Activated naive CD8-positive, alpha-beta T cell (primary cell): ENCODE data around the gene TSC22D3.
"Not testable (repeated sequence)": the region's sequence is repeated elsewhere in the genome, so short reads cannot be mapped to it uniquely, and the experiment has no call there.

Experiments used
- H3K27ac Mint-ChIP-seq: one replicate; pipeline ENCODE4 v1.8.0; 2021; ENCODE audit warnings: mixed read lengths
- H3K27me3 Mint-ChIP-seq: one replicate; pipeline ENCODE4 v1.8.0; 2021; ENCODE audit warnings: mixed read lengths
- H3K36me3 Mint-ChIP-seq: one replicate; pipeline ENCODE4 v1.8.0; 2021; ENCODE audit warnings: mixed read lengths
- H3K4me1 Mint-ChIP-seq: one replicate; pipeline ENCODE4 v1.8.0; 2021; ENCODE audit warnings: low read depth, mixed read lengths
- H3K4me3 Mint-ChIP-seq: one replicate; pipeline ENCODE4 v1.8.0; 2021; ENCODE audit warnings: mild to moderate bottlenecking, mixed read lengths
- H3K9me3 Mint-ChIP-seq: one replicate; pipeline ENCODE4 v1.8.0; 2021; ENCODE audit warnings: low read depth, mixed read lengths

TSC22D3 gene

DNA sequence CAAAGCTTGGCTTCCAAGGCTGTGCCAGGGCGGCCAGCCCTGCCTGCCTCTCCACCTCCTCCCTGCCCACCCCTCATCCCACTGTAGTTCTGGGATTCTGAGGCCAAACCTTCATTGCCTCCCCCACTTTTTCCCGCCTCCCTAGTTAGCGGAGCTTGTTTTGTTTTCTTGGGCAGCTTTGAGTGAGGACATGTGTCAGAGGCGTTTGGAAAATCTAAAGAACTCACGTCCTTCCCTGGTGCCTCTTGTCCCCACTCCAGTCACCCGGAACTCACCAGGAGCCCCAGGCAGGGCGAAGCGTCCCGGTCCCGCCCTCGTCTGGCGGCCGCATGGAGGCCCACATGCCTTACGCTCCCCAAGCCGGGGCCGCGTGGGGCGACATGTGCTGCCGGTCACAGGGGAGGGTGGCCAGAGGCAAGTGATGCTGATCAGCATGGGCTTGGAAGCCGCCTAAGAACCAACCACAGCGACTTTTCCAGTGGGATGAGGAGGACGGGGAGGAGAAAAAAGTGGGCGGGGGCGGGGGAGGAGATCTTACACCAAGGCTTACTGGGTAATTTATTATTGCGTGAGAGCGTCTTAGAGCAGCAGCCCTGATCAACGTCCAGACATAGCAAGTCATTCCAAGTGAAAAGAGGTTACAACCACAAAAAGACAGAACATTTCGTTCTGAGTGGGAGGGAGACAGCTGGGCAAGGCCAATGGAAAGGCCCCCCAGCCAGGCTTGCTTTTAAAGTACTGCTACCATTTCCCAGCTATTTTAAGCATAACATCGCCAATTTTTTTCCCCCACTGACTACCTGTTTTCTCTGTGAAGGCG is 98.8 kb downstream of the TSC22D3 start:
- Mint-ChIP-seq H3K4me1 (peaks cover 59% of the 10 kb centered on the region), H3K36me3 (no peaks in the 10 kb centered on the region), H3K4me3 (peak overlapping the region; percentile 88), H3K27ac (peak overlapping the region; percentile 99), H3K9me3 (no peaks in the 10 kb centered on the region), H3K27me3 (no peaks in the 10 kb centered on the region)

DNA sequence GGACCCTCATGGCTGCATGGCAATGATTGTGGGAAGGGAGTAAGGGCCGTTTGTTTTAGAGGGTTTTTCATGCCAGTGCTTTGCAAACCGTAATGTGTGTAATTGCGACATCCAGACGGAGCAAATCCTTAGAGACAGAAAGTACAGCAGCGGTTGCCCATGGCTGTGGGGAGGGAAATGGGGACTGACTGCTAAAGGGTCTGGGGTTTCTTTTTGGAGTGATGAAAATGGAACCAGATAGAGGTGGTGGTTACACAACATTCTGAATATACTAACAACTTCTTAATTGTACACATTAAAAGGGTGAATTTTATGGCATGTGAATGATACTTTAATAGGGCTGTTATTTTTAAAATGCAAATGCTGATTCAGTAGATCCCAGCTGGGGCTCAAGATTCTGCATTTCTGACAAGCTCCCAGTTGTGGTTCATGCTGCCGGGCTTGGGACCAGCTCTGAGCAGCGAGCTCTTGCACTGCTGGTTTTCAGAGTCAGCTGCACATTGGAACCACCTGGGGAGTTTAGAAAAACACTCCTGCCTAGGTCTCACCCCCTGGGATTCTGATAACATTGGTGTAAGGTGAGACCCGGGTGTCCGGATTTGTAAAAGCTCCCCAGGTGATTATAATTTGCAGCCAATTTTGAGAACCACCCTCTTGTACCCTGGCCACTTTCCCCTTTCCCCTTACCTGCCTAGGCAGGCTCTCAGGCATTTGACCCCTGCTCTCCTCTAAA is 99.6 kb downstream of the TSC22D3 start:
- peak overlapping the region; percentile 99 for H3K27ac Mint-ChIP-seq
- H3K4me3 Mint-ChIP-seq, result peak overlapping the region; percentile 88
- no peaks in the 10 kb centered on the region for H3K27me3 Mint-ChIP-seq
- H3K9me3 Mint-ChIP-seq, result no peaks in the 10 kb centered on the region
- peaks cover 63% of the 10 kb centered on the region for H3K4me1 Mint-ChIP-seq
- H3K36me3 Mint-ChIP-seq, result no peaks in the 10 kb centered on the region

DNA sequence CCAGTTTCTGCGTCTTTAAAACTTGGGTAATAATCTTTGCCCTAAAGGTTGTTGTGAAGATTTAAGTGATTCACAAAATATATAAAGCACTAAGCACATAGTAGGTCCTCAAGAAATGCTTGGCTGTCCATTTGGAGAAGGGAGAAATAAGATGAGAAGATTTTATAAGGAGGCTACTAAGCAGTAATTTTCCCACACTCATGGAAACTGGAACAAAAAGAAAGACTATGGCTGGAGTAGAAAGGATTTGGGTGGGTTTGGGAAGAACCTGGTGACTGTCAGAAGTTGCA is 100.3 kb downstream of the TSC22D3 start:
- Mint-ChIP-seq H3K36me3 (no peaks in the 10 kb centered on the region), H3K27ac (peak overlapping the region; percentile 99), H3K27me3 (no peaks in the 10 kb centered on the region), H3K9me3 (no peaks in the 10 kb centered on the region), H3K4me3 (peak overlapping the region; percentile 88), H3K4me1 (peaks cover 59% of the 10 kb centered on the region)

DNA sequence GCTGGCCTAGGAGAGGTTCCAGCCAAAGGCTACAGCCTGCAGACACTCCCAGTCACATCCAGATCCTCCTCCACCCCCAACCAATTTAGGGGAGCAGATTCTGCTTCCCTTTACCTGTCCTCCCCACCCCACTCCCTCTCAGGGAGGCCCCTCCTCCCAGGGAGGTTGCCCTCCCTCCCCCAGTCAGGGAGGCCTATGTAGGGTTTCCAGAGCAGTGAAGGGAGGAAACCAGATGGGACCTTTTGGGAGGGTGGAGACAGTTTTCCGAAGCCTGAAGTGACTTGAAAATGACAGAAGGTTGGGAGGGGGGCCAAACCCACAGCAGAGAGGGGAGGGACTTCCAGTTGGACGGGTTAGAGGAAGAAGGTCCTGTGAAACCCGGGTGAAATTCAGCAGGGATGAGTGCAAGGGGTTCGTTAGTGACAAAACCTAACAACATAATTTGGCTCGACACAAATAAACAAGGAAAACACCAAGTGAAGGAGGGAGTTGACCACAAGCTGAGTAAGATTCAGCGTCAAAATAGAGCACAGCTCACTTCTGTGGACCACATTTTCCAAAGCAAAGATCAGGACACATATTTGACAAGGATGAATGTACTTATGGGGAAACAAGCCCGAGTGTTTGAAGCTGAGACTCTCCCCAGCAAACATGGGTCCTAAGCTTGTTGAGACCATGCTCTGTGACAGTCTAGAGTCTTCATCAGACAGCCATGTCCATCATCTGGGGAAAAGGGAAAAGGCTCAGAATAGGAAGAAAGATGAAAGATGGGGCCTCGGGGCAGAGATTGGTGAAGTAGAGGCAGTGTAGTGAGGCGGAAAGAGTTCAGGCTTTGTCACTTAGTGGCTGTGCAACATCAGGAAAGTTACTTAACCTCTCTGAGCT is 100.9 kb downstream of the TSC22D3 start:
- H3K36me3 Mint-ChIP-seq, result no peaks in the 10 kb centered on the region
- H3K4me1 Mint-ChIP-seq, result peaks cover 59% of the 10 kb centered on the region
- H3K4me3 Mint-ChIP-seq, result peak overlapping the region; percentile 88
- peak overlapping the region; percentile 99 for H3K27ac Mint-ChIP-seq
- H3K9me3 Mint-ChIP-seq, result no peaks in the 10 kb centered on the region
- H3K27me3 Mint-ChIP-seq, result no peaks in the 10 kb centered on the region

DNA sequence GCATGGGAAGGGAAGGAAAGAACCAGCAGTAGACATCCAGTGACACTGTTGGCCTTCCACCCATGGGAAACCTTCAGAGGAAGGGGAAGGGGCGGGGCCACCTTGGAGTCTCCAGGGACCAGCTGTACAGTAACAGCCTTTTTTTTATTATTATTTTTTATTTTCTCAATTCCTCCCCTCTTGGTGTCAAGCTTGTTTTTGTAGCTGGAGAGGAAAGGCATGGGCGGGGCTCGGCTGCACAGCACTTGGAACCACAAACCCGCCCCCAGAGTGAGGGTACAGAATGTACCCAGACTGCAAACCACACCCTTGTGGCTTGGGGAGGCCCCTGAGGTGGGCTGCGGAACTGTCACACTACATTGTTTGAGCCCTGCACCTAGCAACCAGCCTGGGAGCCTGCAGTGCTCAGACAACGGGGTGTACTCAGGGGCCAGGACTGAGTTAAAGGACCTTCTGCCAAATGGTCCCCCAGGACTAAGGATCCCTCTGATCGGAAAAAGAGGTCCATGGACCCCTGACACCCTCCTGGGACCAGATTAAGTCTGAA is 101.6 kb downstream of the TSC22D3 start:
- H3K4me3 Mint-ChIP-seq, result peak overlapping the region; percentile 88
- H3K36me3 Mint-ChIP-seq, result no peaks in the 10 kb centered on the region
- no peaks in the 10 kb centered on the region for H3K27me3 Mint-ChIP-seq
- H3K27ac Mint-ChIP-seq, result peak overlapping the region; percentile 99
- H3K4me1 Mint-ChIP-seq, result peaks cover 58% of the 10 kb centered on the region
- H3K9me3 Mint-ChIP-seq, result no peaks in the 10 kb centered on the region

DNA sequence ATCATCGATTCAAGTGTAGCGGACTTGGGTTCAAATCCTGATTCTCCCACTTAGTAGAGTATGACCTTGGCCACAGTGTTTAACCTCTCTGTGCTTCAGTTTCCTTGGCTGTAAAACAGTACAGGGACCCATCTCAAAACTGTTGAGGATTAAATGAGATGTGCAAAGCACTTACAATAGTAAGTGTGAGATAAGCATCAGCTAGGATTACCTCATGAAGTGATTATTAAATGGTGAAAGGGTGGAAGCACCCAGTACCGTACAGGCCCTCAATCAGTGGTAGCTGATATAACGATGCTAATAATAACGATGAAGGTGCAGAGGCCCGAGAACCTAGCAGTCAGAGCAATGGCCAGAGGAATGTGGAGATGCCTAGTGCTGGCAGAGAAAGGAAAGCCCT is 102.2 kb downstream of the TSC22D3 start:
- Mint-ChIP-seq H3K27me3 (no peaks in the 10 kb centered on the region), H3K4me3 (peak overlapping the region; percentile 46), H3K27ac (peak overlapping the region; percentile 83), H3K9me3 (no peaks in the 10 kb centered on the region), H3K36me3 (no peaks in the 10 kb centered on the region), H3K4me1 (peaks cover 52% of the 10 kb centered on the region)

DNA sequence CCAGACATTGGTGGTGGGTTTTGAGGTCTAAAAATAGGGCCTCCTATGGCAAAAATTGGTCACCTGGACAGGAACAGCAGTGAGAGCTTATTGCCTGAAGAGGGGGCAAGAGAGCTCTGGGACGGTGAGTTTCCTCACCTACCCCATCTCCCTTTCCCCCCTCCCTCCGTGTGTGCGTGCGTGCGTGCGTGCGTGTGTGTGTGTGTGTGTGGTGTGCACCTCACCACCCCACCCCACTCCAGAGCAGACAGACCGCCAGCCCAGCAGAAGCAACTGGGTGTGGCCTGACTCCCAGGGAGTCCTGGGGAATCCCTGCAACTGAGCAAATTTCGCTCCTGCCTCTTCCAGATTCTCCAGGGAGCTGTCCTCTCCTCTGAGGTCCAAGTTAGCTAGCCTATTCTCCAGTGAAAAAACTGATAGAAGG is 102.6 kb downstream of the TSC22D3 start:
- no peaks in the 10 kb centered on the region for H3K9me3 Mint-ChIP-seq
- H3K4me3 Mint-ChIP-seq, result peak overlapping the region; percentile 47
- H3K27me3 Mint-ChIP-seq, result no peaks in the 10 kb centered on the region
- H3K27ac Mint-ChIP-seq, result peak overlapping the region; percentile 83
- peaks cover 48% of the 10 kb centered on the region for H3K4me1 Mint-ChIP-seq
- no peaks in the 10 kb centered on the region for H3K36me3 Mint-ChIP-seq

DNA sequence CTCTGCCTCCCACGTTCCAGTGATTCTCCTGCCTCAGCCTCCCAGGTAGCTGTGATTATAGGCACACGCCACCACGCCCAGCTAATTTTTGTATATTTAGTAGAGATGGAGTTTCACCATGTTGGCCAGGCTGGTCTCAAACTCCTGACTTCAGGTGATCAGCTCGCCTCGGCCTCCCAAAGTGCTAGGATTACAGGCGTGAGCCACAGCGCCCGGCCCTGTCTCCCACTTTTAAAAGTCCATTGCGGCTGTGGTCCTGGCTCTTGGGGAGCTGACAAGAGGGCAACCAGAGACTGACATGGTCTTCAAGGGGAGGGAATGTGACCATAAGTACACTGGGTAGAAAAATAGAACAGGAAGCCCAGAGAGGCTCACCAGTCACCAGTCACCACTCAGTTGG is 104.3 kb downstream of the TSC22D3 start:
- H3K27me3 Mint-ChIP-seq, H3K36me3 Mint-ChIP-seq, H3K4me3 Mint-ChIP-seq, H3K9me3 Mint-ChIP-seq: not testable (repeated sequence)
- H3K27ac Mint-ChIP-seq, result peak overlapping the region; percentile 41
- H3K4me1 Mint-ChIP-seq, result peaks cover 47% of the 10 kb centered on the region

DNA sequence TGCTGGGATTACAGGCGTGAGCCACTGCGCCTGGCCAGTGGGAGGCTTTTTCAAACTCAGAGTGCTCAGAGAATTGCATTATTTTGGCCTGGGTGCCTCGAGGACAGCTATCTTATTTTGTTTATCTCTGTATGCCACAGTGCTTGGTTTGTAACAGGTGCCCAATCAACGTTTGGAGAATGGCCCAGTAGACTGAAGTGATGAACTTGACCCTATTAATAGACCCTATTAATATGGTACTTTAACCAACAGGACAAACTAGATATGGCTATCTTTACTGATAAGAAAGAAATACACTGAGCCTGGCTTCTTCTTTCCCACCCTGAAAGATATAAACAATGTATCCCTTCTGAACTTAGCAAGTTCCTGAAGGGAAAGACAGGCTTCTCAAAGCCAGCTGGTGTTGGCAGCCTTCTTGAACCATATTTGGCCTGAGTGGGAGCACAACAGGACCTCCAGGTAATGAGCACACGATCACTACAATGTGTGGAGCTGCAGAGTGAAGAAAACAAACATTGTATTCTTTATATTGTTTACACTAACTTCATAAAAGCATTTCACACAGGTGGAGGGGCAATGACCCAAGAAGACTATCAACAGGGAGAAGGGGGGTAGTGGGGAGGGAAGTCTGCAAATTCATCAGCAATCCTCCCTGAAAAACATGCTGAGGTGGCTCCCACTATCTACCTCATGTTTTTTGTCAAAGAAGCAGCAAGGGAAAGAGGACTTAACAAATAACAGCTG is 105.5 kb downstream of the TSC22D3 start:
- H3K9me3 Mint-ChIP-seq, result no peaks in the 10 kb centered on the region
- no peaks in the 10 kb centered on the region for H3K27me3 Mint-ChIP-seq
- peaks cover 41% of the 10 kb centered on the region for H3K4me1 Mint-ChIP-seq
- no peak overlapping the region for H3K4me3 Mint-ChIP-seq
- H3K27ac Mint-ChIP-seq, result no peak overlapping the region
- H3K36me3 Mint-ChIP-seq, result peaks cover 3% of the 10 kb centered on the region

DNA sequence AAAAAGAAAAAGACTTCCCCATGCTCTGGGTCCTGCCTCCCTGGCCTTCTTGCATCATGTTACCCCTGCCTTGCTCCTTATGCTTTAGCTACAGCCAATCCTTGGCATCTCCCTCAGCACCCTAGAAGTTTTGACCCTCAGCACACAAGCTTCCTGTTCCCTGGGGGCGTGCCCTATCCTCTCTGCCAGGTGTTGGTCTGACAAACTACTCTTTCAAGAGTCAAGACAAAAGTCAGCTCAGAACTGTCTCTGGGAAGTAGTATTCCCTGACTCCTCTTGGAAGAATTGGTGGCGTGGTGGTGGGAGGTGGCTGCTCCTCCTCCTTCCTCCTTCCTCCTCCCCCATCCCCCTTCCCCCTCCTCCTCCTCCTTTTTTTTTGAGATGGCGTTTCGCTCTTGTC is 106.3 kb downstream of the TSC22D3 start:
- H3K4me1 Mint-ChIP-seq, result peaks cover 34% of the 10 kb centered on the region
- no peaks in the 10 kb centered on the region for H3K9me3 Mint-ChIP-seq
- peaks cover 3% of the 10 kb centered on the region for H3K36me3 Mint-ChIP-seq
- H3K27ac Mint-ChIP-seq, result no peak overlapping the region
- H3K4me3 Mint-ChIP-seq, result no peak overlapping the region
- H3K27me3 Mint-ChIP-seq, result no peaks in the 10 kb centered on the region

DNA sequence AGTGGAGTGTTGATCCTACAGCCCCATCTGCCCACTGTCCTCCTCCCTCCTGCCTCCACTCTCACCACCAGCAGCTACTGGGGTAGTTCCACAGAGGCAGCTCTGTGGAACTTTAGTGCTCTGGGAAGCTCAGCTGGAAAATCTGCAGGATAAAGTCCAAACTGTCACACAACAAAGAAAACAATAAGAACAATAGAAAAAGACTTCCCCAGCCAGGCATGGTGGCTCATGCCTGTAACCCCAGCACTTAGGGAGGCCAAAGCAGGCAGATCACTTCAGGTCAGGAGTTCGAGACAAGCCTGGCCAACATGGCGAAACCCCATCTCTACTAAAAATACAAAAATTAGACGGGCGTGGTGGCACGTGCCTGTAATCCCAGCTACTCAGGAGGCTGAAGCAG is 106.9 kb downstream of the TSC22D3 start:
- H3K27me3 Mint-ChIP-seq, H3K36me3 Mint-ChIP-seq, H3K9me3 Mint-ChIP-seq, H3K4me3 Mint-ChIP-seq, H3K27ac Mint-ChIP-seq: not testable (repeated sequence)
- H3K4me1 Mint-ChIP-seq, result peaks cover 32% of the 10 kb centered on the region

DNA sequence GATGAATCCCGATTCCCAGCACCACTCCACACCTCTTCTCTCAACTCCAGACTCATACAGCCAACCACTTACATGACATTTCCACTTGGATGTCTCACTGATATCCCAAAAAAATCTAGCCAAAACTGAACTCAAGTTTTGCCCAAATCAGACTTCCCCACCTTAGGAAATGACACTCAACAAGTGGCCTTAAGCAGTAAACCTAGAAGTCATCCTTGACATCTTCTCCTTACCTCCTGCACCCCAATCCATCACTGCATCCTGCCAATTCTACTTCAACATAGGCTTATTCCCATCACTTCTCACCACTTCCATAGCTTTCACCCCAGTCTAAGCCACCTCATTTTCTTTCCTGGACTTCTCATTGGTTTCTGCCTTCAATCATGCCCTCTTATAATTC is 108.2 kb downstream of the TSC22D3 start:
- Mint-ChIP-seq H3K4me1 (peaks cover 24% of the 10 kb centered on the region), H3K27ac (peak overlapping the region; percentile 68), H3K4me3 (no peak overlapping the region), H3K9me3 (no peaks in the 10 kb centered on the region), H3K36me3 (peaks cover 3% of the 10 kb centered on the region), H3K27me3 (no peaks in the 10 kb centered on the region)

DNA sequence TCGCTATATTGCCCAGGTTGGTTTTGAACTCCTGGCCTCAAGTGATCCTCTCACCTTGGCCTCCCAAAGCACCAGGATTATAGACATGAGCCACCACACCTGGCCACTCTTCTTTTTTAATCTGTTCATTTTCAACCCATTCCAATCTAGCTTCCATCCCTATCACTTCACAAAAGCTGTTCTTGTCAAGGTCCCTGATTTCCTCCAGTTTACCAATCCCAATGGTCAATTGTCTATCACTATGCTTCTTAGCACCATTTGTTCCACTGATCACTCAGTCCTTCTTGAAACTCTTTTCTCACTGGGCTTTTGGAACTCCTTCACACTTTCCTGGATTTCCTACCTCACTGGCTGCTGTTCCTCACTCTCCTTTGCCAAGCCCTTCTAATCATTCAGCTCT is 108.7 kb downstream of the TSC22D3 start:
- Mint-ChIP-seq H3K27ac (no peak overlapping the region), H3K9me3 (no peaks in the 10 kb centered on the region), H3K27me3 (no peaks in the 10 kb centered on the region)

More for the DNA sequence above, 108.7 kb downstream of the TSC22D3 start:
- peaks cover 24% of the 10 kb centered on the region for H3K4me1 Mint-ChIP-seq
- peaks cover 3% of the 10 kb centered on the region for H3K36me3 Mint-ChIP-seq
- H3K4me3 Mint-ChIP-seq, result no peak overlapping the region
